B cell (primary cell): Measurements from ENCODE around the gene CYP27C1. TPM values are rescaled to one million over a fixed set of nuclear protein-coding genes. Genes with fewer than 3 reads are reported as not detected.

Experiments
- ATAC-seq: fragments of 200-7000 bp; cut with Tn5 transposase; one replicate; pipeline ENCODE4 v1.10.0; 2021; ENCODE audit warnings: low read depth, mild to moderate bottlenecking, moderate number of reproducible peaks, moderate library complexity
- CTCF ChIA-PET: fragments of 350-600 bp; sonication (Branson Sonifier 250); formaldehyde crosslinking; loops from one replicate; lab custom pipeline; 2021; ENCODE audit warnings: antibody characterized with exemption, inconsistent platforms; lab: Charles Lee
- POLR2A ChIA-PET: fragments of 350-600 bp; sonication (Branson Sonifier 250); formaldehyde crosslinking; loops from one replicate; lab custom pipeline; 2021; ENCODE audit warnings: antibody characterized with exemption; lab: Charles Lee
- DNase-seq: peaks from one replicate; pipeline ENCODE4 v3.0.0; 2013
- H2AFZ ChIP-seq: 2 replicates; pipeline ENCODE4 v1.6.1; 2012; ENCODE audit warnings: mild to moderate bottlenecking, low read depth, low read length; ENCODE audit not compliant: insufficient read depth, poor library complexity, severe bottlenecking
- H3K27ac ChIP-seq, 2 donors: 1 replicate in 1 of 2; 2 replicates in 1 of 2; pipeline ENCODE4 v1.5.1; 2012 to 2013; ENCODE audit warnings: low read length in 2 of 2, mild to moderate bottlenecking in 2 of 2, moderate library complexity in 1 of 2
- H3K27me3 ChIP-seq, 4 experiments: fragments of 200-600 bp in 1 of 4; sonication (generic) in 1 of 4; replicated peaks in 1 of 4; 1 replicate in 2 of 4; 2 replicates in 2 of 4; pipeline versions ENCODE4 v1.6.1 to v1.7.0; 2013 to 2016; ENCODE audit warnings: low read length in 3 of 4, mild to moderate bottlenecking in 2 of 4, mixed read lengths in 1 of 4, moderate library complexity in 1 of 4; ENCODE audit not compliant: insufficient read depth in 4 of 4, control insufficient read depth in 3 of 4; ENCODE audit errors: control extremely low read depth in 1 of 4
- H3K36me3 ChIP-seq, 2 experiments: replicated peaks in 1 of 2; 1 replicate in 1 of 2; 2 replicates in 1 of 2; pipeline versions ENCODE4 v1.6.1 to v1.7.1; 2013; ENCODE audit warnings: low read length in 1 of 2; ENCODE audit not compliant: insufficient read depth in 2 of 2, control insufficient read depth in 1 of 2; ENCODE audit errors: control extremely low read depth in 1 of 2, extremely low read depth in 1 of 2
- H3K4me1 ChIP-seq, 2 donors: fragments of 200-600 bp in 1 of 2; sonication (generic) in 1 of 2; 1 replicate in 1 of 2; 2 replicates in 1 of 2; pipeline versions ENCODE4 v1.5.1 to v1.6.1; 2013 to 2017; ENCODE audit warnings: low read length in 2 of 2; ENCODE audit not compliant: control insufficient read depth in 2 of 2, insufficient read depth in 2 of 2
- H3K4me2 ChIP-seq: replicated peaks from 2 replicates; pipeline ENCODE3; 2012; ENCODE audit warnings: mild to moderate bottlenecking, low read depth, low read length; ENCODE audit not compliant: poor library complexity, severe bottlenecking
- H3K4me3 ChIP-seq, 5 experiments: fragments of 200-600 bp in 1 of 5; sonication (generic) in 1 of 5; 1 replicate in 3 of 5; 2 replicates in 2 of 5; pipeline versions ENCODE4 v1.5.1 to v1.7.0; 2011 to 2016; ENCODE audit warnings: low read length in 4 of 5, mild to moderate bottlenecking in 4 of 5, low read depth in 2 of 5, control low read depth in 1 of 5, moderate library complexity in 1 of 5; ENCODE audit not compliant: insufficient read depth in 1 of 5; ENCODE audit errors: control extremely low read depth in 1 of 5, extremely low read depth in 1 of 5
- H3K79me2 ChIP-seq: fragments of 200-600 bp; sonication (generic); one replicate; pipeline ENCODE4 v1.6.0; 2016; ENCODE audit warnings: low read length; ENCODE audit not compliant: control insufficient read depth, insufficient read depth
- H3K9ac ChIP-seq: fragments of 200-600 bp; sonication (generic); 2 replicates; pipeline ENCODE4 v1.6.1; 2017; ENCODE audit warnings: mild to moderate bottlenecking, low read length, moderate library complexity
- H3K9me3 ChIP-seq, 3 donors: one replicate each; pipeline versions ENCODE4 v1.6.1 to v1.7.1; 2013; ENCODE audit warnings: low read length in 2 of 3; ENCODE audit not compliant: control insufficient read depth in 2 of 3, insufficient read depth in 1 of 3; ENCODE audit errors: control extremely low read depth in 1 of 3
- H4K20me1 ChIP-seq: 2 replicates; pipeline ENCODE4 v1.6.0; 2012; ENCODE audit warnings: mild to moderate bottlenecking, low read length; ENCODE audit not compliant: insufficient read depth, control insufficient read depth, poor library complexity, severe bottlenecking
- H3K27ac Mint-ChIP-seq: one replicate; pipeline ENCODE4 v1.8.0; 2021; ENCODE audit warnings: mixed read lengths
- H3K27me3 Mint-ChIP-seq: one replicate; pipeline ENCODE4 v1.8.0; 2021; ENCODE audit warnings: mixed read lengths
- H3K4me1 Mint-ChIP-seq: one replicate; pipeline ENCODE4 v1.8.0; 2021; ENCODE audit warnings: mixed read lengths
- H3K4me3 Mint-ChIP-seq: one replicate; pipeline ENCODE4 v1.8.0; 2021; ENCODE audit warnings: mixed read lengths
- H3K9me3 Mint-ChIP-seq: one replicate; pipeline ENCODE4 v1.8.0; 2022; ENCODE audit warnings: mixed read lengths; ENCODE audit not compliant: insufficient read depth
- CTCF ChIP-seq: fragments of 200-600 bp; IDR thresholded peaks from one replicate; pipeline ENCODE4 v1.8.0; 2022; ENCODE audit warnings: antibody characterized with exemption, mild to moderate bottlenecking
- EZH2 ChIP-seq: IDR thresholded peaks from 2 replicates; pipeline ENCODE4 v1.6.1; 2012; ENCODE audit warnings: borderline replicate concordance, low read depth, mild to moderate bottlenecking, moderate library complexity, low read length; ENCODE audit not compliant: insufficient read depth, poor library complexity, severe bottlenecking
- WGBS: methylation state at CpG from one replicate; pipeline ENCODE4 v1.1.5; 2013; ENCODE audit warnings: missing lambda C conversion rate; ENCODE audit not compliant: insufficient coverage; 5-methylcytosine and 5-hydroxymethylcytosine counted together
- intact Hi-C: fragments of 100-400 bp; cut with micrococcal nuclease; formaldehyde crosslinking; loops from one replicate; pipeline ENCODE4 v1.10.0; 2022
- polyA plus RNA-seq: library from polyadenylated mRNA; depleted of rRNA; stranded (reverse); fragments of >200 nt; gene quantifications from 2 replicates; pipeline ENCODE4 v1.2.3, GENCODE V29; 2012
- total RNA-seq, 2 donors: library from RNA; stranded (reverse); fragments of 120-200 nt in 1 of 2; gene quantifications; 1 replicate in 1 of 2; 2 replicates in 1 of 2; pipeline versions ENCODE4 v1.2.3 to v1.2.4, GENCODE V29; 2013 to 2022

CYP27C1 gene
- total and polyA plus RNA-seq, 2 donors (not counting 1 experiment from before 2014, with no cell fraction given), result not detected

- ATAC-seq, result no peak
- intact Hi-C loops, result no loop called here
- H3K4me3 ChIP-seq, result no peak overlapping the region
These were observed 28.5 kb downstream of the CYP27C1 start for GRCh38 chr2:127191331-127192219.

More at GRCh38 chr2:127191331-127192219, 28.5 kb downstream of the CYP27C1 start:
- H3K4me2 ChIP-seq, result no peak overlapping the region
- H3K27ac ChIP-seq, result no peak overlapping the region
- WGBS, result 89% methylated on average over 12 of the region's 13 CpGs
- no peak overlapping the region for H3K27ac Mint-ChIP-seq
- H3K9me3 Mint-ChIP-seq, result peaks cover 3% of the 10 kb centered on the region
- peaks cover 0 to 16% (median 4%) of the 10 kb centered on the region in 4 experiments for H3K27me3 ChIP-seq
- POLR2A ChIA-PET, result no interaction called here
- no peaks in the 10 kb centered on the region for H3K79me2 ChIP-seq
- no peaks in the 10 kb centered on the region for H3K36me3 ChIP-seq
- H3K4me3 Mint-ChIP-seq, result no peak overlapping the region
- no peaks in the 10 kb centered on the region for H3K4me1 Mint-ChIP-seq
- H3K9me3 ChIP-seq, result peaks cover 0 to 5% (median 0%) of the 10 kb centered on the region in 3 donors
- no peaks in the 10 kb centered on the region for H4K20me1 ChIP-seq
- CTCF ChIA-PET, result interaction anchor here (1.2 kb wide), 1 partner anchor 288 kb away, joined by 3 read pairs; no protein-coding TSS in a partner anchor
- no peak overlapping the region for H2AFZ ChIP-seq
- H3K4me1 ChIP-seq, result no peaks in the 10 kb centered on the region
- TF ChIP-seq EZH2 (no peak), CTCF (no peak)
- H3K27me3 Mint-ChIP-seq, result peaks cover 26% of the 10 kb centered on the region
- H3K9ac ChIP-seq, result no peak overlapping the region
- no peak for DNase-seq
